Glutamatergic neuron (in vitro differentiated cells): ENCODE measurements around the gene KCTD5. TPM values are rescaled to one million over a fixed set of nuclear protein-coding genes. Genes with fewer than 3 reads are reported as not detected.
A peak's percentile ranks its signal among the peaks of the same experiment; 100 is the strongest.
"Not testable (repeated sequence)": the region's sequence is repeated elsewhere in the genome, so short reads cannot be mapped to it uniquely, and the experiment has no call there.

Experiments used
- DNase-seq: peaks from one replicate; pipeline ENCODE4 v3.0.0; 2022
- H3K27ac Mint-ChIP-seq: one replicate; pipeline ENCODE4 v1.8.0; 2020; ENCODE audit warnings: mild to moderate bottlenecking, mixed read lengths, inconsistent platforms; ENCODE audit not compliant: unreplicated experiment
- H3K27me3 Mint-ChIP-seq: one replicate; pipeline ENCODE4 v1.8.0; 2020; ENCODE audit warnings: mild to moderate bottlenecking, moderate library complexity, mixed read lengths, inconsistent platforms; ENCODE audit not compliant: unreplicated experiment
- H3K36me3 Mint-ChIP-seq: one replicate; pipeline ENCODE4 v1.8.0; 2020; ENCODE audit warnings: mild to moderate bottlenecking, mixed read lengths, inconsistent platforms; ENCODE audit not compliant: unreplicated experiment
- H3K4me1 Mint-ChIP-seq: one replicate; pipeline ENCODE4 v1.8.0; 2020; ENCODE audit warnings: mild to moderate bottlenecking, low read depth, mixed read lengths, inconsistent platforms; ENCODE audit not compliant: unreplicated experiment
- H3K4me3 Mint-ChIP-seq: one replicate; pipeline ENCODE4 v1.8.0; 2020; ENCODE audit warnings: mild to moderate bottlenecking, mixed read lengths, inconsistent platforms; ENCODE audit not compliant: unreplicated experiment
- H3K9me3 Mint-ChIP-seq: one replicate; pipeline ENCODE4 v1.8.0; 2020; ENCODE audit warnings: mild to moderate bottlenecking, moderate library complexity, mixed read lengths, inconsistent platforms; ENCODE audit not compliant: unreplicated experiment
- long read RNA-seq: library from polyadenylated mRNA; unstranded; transcript quantifications from one replicate; pipeline ENCODE4 v2.0.0, GENCODE V29; 2020; ENCODE audit not compliant: unreplicated experiment
- total RNA-seq: library from RNA; stranded (reverse); fragmentation: NEBNext Ultra II Directional; extraction: Animal tissue kit (Norgen Biotek cat#: 25700); gene quantifications from one replicate; pipeline ENCODE4 v1.2.1, GENCODE V29; 2021; ENCODE audit not compliant: unreplicated experiment
- TF ChIP-seq, protein P1 (sequence below): fragments of 200-600 bp; sonication (generic); IDR thresholded peaks from one replicate; pipeline ENCODE4 v1.5.0; 2021; ENCODE audit not compliant: partially characterized antibody, unreplicated experiment

Gene KCTD5, protein sequence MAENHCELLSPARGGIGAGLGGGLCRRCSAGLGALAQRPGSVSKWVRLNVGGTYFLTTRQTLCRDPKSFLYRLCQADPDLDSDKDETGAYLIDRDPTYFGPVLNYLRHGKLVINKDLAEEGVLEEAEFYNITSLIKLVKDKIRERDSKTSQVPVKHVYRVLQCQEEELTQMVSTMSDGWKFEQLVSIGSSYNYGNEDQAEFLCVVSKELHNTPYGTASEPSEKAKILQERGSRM
- 41.2 TPM for total RNA-seq
- long read RNA-seq, transcript KCTD5-201 (6 exons, 2,482 nt), result major isoform, 22 of 23 reads
- long read RNA-seq, partial matches to known transcripts, result 0 of 23 reads
- long read RNA-seq, other reads (novel, unspliced or antisense), result 1 of 23 reads

DNA sequence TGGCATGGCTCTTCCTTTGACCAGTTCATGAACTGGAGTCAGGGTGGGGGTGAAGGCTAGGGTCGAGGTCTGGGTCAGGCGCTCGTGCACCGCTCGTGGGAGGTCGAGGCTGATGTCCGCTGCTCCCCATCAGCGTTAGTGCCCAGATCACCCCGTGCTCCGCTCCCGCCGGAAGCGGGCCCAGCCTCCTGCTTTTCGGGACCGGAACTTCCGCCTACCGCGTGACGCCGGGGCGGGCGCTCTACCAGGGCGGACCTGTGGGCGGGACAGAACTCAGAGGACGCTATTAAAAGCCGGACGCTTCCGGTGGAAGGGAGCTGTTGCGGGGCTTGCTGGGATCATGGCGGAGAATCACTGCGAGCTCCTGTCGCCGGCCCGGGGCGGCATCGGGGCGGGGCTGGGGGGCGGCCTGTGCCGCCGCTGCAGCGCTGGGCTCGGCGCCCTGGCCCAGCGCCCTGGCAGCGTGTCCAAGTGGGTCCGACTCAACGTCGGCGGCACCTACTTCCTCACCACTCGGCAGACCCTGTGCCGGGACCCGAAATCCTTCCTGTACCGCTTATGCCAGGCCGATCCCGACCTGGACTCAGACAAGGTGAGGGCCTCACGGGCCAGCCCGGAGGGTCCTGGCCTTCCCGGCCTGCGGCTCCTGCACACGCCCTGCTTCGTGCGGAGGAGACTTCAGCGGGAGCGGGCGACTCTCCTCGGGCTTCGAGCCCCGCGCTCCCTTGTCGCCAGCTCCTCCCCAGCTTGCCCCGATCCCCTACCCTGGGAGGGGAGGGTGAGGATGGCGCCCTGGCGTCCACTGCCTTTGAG is at the start of gene KCTD5:
Gene KCTD5 (plus strand): TSS at position 315 of the 813 bp plus-strand sequence. CDS start 26 bp downstream, at position 341.
- peak; percentile 95 for DNase-seq
- Mint-ChIP-seq H3K27me3 (peaks cover 2% of the 10 kb centered on the region), H3K36me3 (no peaks in the 10 kb centered on the region), H3K4me1 (no peaks in the 10 kb centered on the region), H3K9me3 (no peaks in the 10 kb centered on the region), H3K27ac (peak within 1 kb of the TSS; percentile 84), H3K4me3 (peak within 1 kb of the TSS; percentile 92)
- TF ChIP-seq, protein P1, sequence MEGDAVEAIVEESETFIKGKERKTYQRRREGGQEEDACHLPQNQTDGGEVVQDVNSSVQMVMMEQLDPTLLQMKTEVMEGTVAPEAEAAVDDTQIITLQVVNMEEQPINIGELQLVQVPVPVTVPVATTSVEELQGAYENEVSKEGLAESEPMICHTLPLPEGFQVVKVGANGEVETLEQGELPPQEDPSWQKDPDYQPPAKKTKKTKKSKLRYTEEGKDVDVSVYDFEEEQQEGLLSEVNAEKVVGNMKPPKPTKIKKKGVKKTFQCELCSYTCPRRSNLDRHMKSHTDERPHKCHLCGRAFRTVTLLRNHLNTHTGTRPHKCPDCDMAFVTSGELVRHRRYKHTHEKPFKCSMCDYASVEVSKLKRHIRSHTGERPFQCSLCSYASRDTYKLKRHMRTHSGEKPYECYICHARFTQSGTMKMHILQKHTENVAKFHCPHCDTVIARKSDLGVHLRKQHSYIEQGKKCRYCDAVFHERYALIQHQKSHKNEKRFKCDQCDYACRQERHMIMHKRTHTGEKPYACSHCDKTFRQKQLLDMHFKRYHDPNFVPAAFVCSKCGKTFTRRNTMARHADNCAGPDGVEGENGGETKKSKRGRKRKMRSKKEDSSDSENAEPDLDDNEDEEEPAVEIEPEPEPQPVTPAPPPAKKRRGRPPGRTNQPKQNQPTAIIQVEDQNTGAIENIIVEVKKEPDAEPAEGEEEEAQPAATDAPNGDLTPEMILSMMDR, result no peak

- not testable (repeated sequence) for H3K36me3 Mint-ChIP-seq, H3K4me1 Mint-ChIP-seq, H3K4me3 Mint-ChIP-seq, H3K27ac Mint-ChIP-seq, H3K27me3 Mint-ChIP-seq, H3K9me3 Mint-ChIP-seq
- TF ChIP-seq, protein P1, result peak; percentile 26
- DNase-seq, result peak; percentile 79
Measured at GRCh38 chr16:2639071-2639721, 43.1 kb upstream of the KCTD5 start.

GRCh38 chr16:2639722-2640072 is 42.6 kb upstream of the KCTD5 start:
- not testable (repeated sequence) for H3K4me3 Mint-ChIP-seq, H3K9me3 Mint-ChIP-seq, H3K4me1 Mint-ChIP-seq, H3K27ac Mint-ChIP-seq, DNase-seq, H3K36me3 Mint-ChIP-seq, H3K27me3 Mint-ChIP-seq

GRCh38 chr16:2642561-2642960 is 39.8 kb upstream of the KCTD5 start:
- H3K27ac Mint-ChIP-seq, H3K4me3 Mint-ChIP-seq, H3K9me3 Mint-ChIP-seq, H3K36me3 Mint-ChIP-seq, H3K4me1 Mint-ChIP-seq, DNase-seq, H3K27me3 Mint-ChIP-seq: not testable (repeated sequence)

DNA sequence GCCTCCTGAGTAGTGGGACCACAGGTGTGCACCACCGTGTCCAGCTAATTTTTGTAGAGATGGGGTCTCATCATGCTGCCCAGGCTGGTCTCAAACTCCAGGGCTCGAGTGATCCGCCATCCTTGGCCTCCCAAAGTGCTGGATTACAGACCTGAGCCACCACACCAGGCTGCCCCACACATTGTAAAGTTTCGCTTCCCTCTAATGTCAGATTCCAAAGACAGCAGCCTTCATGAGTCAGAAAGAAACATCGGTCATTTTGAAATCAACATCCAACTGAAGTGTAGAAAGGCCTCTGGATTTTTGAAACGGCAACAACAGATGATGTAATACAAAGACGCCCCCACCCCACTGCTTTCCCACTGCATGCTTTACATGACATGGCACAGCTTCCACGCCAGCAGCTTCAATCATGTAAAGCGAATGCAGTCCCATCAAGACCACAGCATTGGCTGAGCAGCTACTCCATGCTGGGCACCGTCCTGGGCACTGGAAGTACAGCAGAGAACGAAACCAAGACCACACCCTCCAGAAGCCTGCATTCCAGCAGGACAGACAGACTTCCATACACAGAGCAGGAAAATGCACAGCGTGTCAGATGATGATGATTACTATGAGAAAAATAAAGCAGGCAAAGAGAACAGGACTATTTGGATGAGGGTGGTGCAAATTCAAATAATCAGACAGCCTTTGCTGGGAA is 37.4 kb upstream of the KCTD5 start:
- not testable (repeated sequence) for H3K27me3 Mint-ChIP-seq, H3K36me3 Mint-ChIP-seq, H3K4me1 Mint-ChIP-seq, DNase-seq, H3K9me3 Mint-ChIP-seq, H3K4me3 Mint-ChIP-seq, H3K27ac Mint-ChIP-seq

DNA sequence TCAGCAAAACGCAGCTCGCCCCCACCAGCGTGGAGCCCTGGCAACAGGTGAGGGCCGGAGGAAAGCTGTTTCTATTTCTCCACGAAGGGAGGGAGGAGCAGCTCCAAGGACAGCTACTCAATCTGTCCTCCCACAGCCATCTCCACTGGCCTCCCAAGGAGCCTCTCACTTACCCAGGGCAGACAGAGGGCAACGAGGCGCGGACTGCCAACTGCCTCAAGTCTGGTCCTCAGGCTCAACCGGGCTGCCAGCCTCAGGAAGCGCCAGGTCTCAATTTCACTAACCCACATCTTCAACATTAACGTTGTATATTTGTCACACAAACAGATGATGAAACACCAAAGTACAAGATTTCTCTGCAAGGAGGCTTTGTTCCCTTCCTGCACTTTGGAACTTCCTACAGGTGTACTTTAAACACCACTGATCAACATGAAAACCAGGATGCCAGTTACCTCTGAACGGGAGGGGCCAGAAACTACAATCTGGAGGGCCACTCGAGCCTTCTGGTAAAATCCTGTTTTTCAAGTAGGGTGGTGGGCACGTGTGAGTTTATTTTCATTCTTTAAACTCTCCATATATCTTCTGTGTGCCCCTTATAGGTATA is 31.0 kb upstream of the KCTD5 start:
- H3K27me3 Mint-ChIP-seq, H3K36me3 Mint-ChIP-seq, H3K4me1 Mint-ChIP-seq, H3K4me3 Mint-ChIP-seq, DNase-seq, H3K9me3 Mint-ChIP-seq, H3K27ac Mint-ChIP-seq: not testable (repeated sequence)

- H3K9me3 Mint-ChIP-seq, H3K36me3 Mint-ChIP-seq, H3K27ac Mint-ChIP-seq, H3K27me3 Mint-ChIP-seq, DNase-seq, H3K4me1 Mint-ChIP-seq, H3K4me3 Mint-ChIP-seq: not testable (repeated sequence)
Measured at GRCh38 chr16:2653915-2654314, 28.4 kb upstream of the KCTD5 start.

DNA sequence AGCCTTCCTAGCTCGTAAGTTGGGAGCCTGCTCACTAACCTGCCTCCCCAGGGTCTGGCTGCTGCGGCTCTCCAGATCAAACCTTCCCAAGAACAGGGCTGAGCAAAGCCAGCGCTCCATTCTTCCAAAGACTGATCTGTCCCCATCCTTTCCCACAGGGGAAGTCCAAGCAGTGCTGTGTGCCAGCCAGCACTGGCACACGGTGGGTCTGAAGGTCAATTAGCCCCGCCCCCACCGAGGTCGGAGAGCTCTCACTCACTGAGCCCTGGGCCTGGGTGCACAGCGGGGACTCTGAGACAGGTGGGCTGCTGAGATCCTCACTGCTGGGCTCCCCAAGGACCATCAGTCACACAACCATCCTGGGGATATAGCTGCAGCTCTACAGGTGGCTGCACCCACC is 27.4 kb upstream of the KCTD5 start:
- not testable (repeated sequence) for H3K9me3 Mint-ChIP-seq, DNase-seq, H3K4me3 Mint-ChIP-seq, H3K36me3 Mint-ChIP-seq, H3K27me3 Mint-ChIP-seq, H3K27ac Mint-ChIP-seq, H3K4me1 Mint-ChIP-seq
